ENCODE measurements around the gene MIAT. TPM values are rescaled to one million over a fixed set of nuclear protein-coding genes. Genes with fewer than 3 reads are reported as not detected.

Gene MIAT
- total and polyA plus RNA-seq, 2 of the 8 experiments (the other 6 are each of a cell fraction or from before 2014, with no cell fraction given), result 27.6 to 36.0 TPM

GRCh38 chr22:26610996-26611395 is 46.4 kb upstream of the MIAT start (continued):
- TF ChIP-seq, protein P1, sequence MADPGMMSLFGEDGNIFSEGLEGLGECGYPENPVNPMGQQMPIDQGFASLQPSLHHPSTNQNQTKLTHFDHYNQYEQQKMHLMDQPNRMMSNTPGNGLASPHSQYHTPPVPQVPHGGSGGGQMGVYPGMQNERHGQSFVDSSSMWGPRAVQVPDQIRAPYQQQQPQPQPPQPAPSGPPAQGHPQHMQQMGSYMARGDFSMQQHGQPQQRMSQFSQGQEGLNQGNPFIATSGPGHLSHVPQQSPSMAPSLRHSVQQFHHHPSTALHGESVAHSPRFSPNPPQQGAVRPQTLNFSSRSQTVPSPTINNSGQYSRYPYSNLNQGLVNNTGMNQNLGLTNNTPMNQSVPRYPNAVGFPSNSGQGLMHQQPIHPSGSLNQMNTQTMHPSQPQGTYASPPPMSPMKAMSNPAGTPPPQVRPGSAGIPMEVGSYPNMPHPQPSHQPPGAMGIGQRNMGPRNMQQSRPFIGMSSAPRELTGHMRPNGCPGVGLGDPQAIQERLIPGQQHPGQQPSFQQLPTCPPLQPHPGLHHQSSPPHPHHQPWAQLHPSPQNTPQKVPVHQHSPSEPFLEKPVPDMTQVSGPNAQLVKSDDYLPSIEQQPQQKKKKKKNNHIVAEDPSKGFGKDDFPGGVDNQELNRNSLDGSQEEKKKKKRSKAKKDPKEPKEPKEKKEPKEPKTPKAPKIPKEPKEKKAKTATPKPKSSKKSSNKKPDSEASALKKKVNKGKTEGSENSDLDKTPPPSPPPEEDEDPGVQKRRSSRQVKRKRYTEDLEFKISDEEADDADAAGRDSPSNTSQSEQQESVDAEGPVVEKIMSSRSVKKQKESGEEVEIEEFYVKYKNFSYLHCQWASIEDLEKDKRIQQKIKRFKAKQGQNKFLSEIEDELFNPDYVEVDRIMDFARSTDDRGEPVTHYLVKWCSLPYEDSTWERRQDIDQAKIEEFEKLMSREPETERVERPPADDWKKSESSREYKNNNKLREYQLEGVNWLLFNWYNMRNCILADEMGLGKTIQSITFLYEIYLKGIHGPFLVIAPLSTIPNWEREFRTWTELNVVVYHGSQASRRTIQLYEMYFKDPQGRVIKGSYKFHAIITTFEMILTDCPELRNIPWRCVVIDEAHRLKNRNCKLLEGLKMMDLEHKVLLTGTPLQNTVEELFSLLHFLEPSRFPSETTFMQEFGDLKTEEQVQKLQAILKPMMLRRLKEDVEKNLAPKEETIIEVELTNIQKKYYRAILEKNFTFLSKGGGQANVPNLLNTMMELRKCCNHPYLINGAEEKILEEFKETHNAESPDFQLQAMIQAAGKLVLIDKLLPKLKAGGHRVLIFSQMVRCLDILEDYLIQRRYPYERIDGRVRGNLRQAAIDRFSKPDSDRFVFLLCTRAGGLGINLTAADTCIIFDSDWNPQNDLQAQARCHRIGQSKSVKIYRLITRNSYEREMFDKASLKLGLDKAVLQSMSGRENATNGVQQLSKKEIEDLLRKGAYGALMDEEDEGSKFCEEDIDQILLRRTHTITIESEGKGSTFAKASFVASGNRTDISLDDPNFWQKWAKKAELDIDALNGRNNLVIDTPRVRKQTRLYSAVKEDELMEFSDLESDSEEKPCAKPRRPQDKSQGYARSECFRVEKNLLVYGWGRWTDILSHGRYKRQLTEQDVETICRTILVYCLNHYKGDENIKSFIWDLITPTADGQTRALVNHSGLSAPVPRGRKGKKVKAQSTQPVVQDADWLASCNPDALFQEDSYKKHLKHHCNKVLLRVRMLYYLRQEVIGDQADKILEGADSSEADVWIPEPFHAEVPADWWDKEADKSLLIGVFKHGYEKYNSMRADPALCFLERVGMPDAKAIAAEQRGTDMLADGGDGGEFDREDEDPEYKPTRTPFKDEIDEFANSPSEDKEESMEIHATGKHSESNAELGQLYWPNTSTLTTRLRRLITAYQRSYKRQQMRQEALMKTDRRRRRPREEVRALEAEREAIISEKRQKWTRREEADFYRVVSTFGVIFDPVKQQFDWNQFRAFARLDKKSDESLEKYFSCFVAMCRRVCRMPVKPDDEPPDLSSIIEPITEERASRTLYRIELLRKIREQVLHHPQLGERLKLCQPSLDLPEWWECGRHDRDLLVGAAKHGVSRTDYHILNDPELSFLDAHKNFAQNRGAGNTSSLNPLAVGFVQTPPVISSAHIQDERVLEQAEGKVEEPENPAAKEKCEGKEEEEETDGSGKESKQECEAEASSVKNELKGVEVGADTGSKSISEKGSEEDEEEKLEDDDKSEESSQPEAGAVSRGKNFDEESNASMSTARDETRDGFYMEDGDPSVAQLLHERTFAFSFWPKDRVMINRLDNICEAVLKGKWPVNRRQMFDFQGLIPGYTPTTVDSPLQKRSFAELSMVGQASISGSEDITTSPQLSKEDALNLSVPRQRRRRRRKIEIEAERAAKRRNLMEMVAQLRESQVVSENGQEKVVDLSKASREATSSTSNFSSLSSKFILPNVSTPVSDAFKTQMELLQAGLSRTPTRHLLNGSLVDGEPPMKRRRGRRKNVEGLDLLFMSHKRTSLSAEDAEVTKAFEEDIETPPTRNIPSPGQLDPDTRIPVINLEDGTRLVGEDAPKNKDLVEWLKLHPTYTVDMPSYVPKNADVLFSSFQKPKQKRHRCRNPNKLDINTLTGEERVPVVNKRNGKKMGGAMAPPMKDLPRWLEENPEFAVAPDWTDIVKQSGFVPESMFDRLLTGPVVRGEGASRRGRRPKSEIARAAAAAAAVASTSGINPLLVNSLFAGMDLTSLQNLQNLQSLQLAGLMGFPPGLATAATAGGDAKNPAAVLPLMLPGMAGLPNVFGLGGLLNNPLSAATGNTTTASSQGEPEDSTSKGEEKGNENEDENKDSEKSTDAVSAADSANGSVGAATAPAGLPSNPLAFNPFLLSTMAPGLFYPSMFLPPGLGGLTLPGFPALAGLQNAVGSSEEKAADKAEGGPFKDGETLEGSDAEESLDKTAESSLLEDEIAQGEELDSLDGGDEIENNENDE (IDR thresholded peaks at IDR 0.05; ENCODE audit: insufficient replicate concordance, low read length), result no peak
- TF ChIP-seq CTBP2 (IDR thresholded peaks at IDR 0.05; ENCODE audit: borderline replicate concordance, insufficient read depth, insufficient read length, low read length) (no peak), CHD1 (IDR thresholded peaks at IDR 0.05; ENCODE audit: low read depth, low read length) (no peak), RFX5 (IDR thresholded peaks at IDR 0.05; ENCODE audit: borderline replicate concordance, low read depth, low read length) (no peak), BRCA1 (IDR thresholded peaks at IDR 0.05; ENCODE audit: low read depth, low read length) (no peak), PHF8 (conservative IDR thresholded peaks at IDR 0.05; ENCODE audit: low read depth, low read length) (no peak), RXRA (IDR thresholded peaks at IDR 0.05; ENCODE audit: insufficient read depth, low read depth, low read length) (no peak)

Measured in H1 (cell line).